Head of caudate nucleus (tissue), 42 donors: Measurements from ENCODE around the gene TBL1XR1.

Experiments used
- DNase-seq, 42 donors: peaks; one replicate each; pipeline versions ENCODE4 v3.0.0 to v3.0.0-alpha.2; 2020 to 2021; ENCODE audit warnings: mixed read lengths in 7 of 42
- intact Hi-C: fragments of 100-400 bp; cut with DNase I; formaldehyde crosslinking; loops from one replicate; pipeline ENCODE4 v1.15.0; 2022

TBL1XR1 gene

DNA sequence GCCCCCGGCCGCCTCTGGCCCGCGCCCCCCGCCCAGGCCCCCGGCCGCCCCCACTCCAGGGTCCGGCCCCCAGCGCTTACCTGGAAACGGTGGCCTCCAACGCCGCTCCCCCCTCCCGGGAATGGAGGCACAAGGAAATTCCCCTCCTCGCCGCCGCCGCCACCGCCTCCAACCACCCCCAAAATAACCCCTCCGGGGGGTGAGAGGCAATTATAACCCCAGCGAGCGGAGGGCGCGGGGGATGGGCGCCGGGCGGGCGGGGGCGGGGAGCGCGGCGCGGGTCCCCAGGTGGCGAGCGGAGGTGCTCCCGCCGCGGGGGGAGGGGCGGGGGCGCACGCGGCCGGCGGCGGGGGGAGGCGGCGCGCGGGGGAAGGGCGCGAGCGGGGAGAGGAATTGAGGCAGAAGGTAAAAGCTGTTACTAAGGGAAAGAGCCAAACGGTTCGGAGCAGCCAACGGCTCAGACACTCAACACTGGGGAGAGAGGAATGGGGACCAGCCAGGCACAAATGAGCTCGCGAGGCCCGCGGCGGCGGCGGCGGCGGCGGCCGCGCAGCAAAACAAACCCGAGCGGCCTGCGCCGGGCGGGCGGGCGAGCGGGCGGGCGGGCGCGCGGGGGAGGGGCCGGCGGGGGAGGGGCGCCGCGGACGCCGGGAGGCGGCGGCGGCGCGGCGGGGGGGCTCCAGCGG, at the start of gene TBL1XR1:
Gene TBL1XR1, minus strand, starts transcription at position 442 of the 686 bp plus-strand sequence. CDS start 132,505 bp downstream, outside the sequence.
- intact Hi-C loops, result loop anchor here (1.0 to 10.0 kb wide), 3 partner anchors 144 to 298 kb away; no protein-coding TSS in a partner anchor
- peak; percentile 88 to 98 (median 94) for DNase-seq

DNA sequence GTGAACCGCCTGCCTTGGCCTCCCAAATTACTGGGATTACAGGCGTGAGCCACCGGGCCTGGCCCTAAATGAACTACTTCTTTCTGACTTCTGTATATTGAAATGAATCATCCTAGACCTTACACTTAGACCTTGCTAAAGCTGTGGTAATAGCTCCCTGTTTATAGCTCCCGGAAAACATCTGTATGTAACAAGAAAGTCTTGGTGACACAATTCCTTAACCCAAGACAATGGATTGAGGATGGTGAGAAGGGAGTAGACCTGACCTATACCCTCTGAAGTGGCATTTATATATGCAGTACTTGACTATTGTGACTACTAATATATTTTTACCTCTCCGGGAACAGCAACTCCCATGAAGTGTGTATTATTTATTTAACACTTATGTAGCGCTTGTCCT, 48.0 kb upstream of the TBL1XR1 start:
- intact Hi-C loops, result no loop called here
- no peak for DNase-seq

DNA sequence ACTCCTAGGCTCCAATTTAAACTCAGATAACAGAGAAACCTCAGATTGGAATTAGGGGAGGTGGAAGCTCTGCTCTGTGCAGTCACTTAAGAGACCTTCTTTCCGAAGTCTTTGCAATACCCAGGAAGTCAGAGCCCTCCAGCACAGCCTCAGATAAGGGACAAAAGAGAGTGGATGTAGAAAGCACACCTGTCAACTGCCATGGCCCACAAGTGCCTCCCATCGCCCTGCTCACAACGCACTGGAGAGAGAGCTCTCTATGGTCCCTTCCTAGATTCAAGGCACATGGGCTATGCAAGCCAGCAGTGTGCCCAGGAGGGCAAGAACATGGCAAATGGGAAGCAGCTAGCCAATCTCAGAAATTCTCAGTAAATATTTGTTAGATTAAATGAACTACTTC, 47.3 kb upstream of the TBL1XR1 start:
- peak in 1 of 42 donors; percentile 13 for DNase-seq
- intact Hi-C loops, result no loop called here

DNA sequence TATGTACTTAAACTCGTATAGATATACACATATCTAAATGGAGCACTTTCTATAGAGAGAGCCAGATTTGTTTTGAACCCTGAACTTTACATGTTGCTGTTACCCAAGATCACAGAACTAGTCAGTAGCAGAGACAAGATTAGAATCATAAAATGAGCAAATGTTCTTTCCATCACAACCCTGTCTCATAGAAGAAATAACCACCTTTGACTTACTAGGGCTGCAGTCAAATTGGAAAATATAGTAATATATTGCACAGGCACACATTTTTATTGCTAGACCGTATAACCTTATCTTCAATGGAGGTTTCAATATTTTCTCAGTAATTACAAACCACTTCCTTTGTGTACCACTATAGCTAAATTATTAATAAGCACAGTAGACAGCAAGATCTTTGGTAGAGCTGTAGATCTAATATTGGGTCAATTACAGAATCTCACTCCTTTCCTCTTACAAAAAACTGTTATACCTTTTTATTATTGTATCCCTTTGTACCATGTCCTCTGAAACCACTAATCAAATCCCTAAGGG, 41.5 kb upstream of the TBL1XR1 start:
- intact Hi-C loops, result no loop called here
- no peak for DNase-seq

DNA sequence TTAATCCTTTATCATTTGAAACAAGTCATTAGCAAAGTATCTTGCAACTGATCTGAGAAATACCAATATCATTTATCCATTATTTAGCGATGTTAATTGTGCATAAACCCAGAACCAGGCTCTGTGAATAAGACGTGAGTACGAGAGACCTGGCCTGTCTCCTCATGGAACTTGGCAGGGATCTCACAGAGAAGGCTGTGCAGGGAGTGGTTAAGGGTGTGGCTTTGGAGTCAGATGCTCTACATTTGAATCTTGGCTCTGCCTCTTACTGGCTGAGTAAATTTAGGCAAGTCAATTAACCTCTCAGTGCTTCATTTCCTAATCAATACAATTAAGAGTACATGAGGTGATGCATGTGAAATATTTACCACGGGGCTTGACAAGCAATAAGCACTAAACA, 39.9 kb upstream of the TBL1XR1 start:
- intact Hi-C loops, result no loop called here
- DNase-seq, result peak in 1 of 42 donors; percentile 14

DNA sequence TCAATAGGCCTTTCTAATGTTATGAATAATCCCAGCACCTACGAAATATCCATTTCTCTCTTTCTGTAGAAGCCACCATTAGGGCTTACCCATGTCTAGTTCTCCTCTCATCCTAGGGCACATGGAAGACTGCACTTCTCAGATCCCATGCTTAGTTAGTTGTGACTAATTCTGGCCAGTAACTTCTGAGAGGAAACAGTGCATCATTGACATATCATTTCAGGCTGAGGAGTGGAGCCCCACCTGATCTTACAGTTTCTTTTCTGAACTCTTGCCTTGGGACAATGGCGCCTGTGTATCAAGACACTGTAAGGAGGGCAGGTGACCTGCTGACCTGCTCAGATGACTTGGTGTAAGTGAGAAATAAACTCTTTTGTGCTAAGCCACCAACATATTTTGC, 39.4 kb upstream of the TBL1XR1 start:
- DNase-seq, result peak in 1 of 42 donors; percentile 20

DNA sequence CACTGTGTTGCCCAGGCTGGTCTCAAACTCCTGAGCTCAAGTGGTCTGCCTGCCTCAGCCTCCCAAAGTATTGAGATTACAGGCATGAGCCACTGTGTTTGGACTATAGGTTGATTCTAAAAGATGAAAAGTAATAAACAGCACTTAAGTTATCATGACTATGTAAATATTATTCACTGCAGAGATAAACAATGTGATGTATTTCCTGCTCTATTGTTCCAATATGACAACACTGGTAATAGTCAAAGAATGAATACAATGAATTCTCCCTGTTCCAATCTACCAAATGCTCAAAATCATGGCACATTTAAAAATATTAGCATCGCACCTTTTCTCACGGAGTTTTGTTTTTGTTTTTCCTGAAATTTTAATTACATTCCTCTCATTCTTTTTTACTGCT, 36.8 kb upstream of the TBL1XR1 start:
- no peak for DNase-seq
- intact Hi-C loops, result no loop called here

More for the DNA sequence above, 39.4 kb upstream of the TBL1XR1 start:
- intact Hi-C loops, result no loop called here

DNA sequence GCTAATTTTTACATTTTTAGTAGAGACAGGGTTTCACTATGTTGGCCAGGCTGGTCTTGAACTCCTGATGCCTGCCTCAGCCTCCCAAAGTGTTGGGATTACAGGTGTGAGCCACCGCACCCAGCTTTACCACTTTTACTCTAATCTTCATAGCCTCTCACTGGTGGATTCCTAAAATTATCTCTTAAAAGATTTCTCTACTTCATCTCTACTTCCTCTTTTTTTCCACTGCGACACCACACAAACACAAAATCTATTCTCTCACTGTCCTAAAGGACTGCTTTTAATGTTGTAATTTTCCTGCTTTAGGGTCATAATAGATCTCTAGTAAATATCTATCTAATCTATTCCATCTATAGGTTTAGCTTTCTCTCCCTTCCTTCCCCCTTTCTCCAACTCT, 34.0 kb upstream of the TBL1XR1 start:
- intact Hi-C loops, result no loop called here
- peak in 1 of 42 donors; percentile 9 for DNase-seq

DNA sequence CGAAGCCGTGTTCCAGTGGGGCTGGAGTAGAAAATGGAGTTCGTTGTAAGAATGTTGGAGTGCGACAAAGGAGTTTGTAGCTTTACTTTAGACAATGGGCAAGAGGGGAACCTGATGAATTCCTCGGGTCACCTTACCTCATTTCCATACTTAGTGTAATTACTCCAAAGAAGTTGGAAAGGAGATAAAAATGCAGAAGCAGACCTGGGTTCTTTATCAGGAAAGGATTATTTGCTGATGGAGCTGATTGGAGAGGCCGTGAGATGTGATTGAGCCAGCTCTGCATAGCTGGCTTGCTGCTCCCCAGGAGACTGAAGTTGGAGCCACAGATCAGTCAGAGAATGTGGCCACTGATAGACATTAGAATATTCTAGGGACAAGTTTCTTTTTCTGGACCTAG, 33.4 kb upstream of the TBL1XR1 start:
- DNase-seq, result peak in 1 of 42 donors; percentile 27
- intact Hi-C loops, result no loop called here

DNA sequence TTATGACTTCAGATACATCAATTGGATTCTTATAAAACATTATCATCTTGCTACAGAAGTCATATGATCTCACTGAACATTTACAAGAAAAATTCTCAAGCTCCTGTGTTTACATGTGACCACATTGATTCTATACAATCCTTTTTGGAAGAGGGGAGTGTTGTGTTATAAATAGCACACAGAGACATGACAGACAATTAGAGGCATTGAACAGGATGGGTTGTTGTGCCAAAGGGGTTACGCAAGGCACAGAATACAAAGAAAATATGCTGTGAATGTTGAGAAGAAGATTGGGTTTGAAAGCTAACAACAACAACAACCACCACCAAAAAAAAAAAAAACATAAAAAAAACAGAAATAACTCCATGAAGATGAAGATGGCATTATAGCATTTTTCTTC, 32.5 kb upstream of the TBL1XR1 start:
- DNase-seq, result peak in 1 of 42 donors; percentile 18
- intact Hi-C loops, result no loop called here

DNA sequence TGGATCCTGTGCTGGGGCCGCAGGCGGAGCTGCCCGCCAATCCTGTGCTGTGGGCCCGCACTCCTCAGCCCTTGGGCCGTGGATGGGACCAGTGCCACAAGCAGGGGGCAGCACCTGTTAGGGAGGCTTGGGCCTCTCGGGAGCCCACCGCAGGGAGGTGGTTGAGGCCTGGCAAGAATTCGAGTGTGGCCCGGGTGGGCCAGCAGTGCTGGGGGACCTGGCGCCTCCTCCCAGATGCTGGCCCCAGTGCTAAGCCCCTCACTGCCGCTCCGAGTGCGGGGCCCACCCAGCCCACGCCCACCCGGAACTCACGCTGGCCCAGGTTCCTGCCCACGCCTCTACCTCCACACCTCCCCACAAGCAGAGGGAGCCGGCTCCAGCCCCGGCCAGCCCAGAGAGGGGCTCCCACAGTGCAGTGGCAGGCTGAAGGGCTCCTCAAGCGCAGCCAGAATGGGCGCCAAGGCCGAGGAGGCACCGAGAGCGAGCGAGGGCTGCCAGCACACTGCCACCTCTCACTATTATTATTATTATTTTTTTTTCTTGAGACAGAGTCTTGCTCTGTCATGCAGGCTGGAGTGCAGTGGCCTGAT, 31.4 kb upstream of the TBL1XR1 start:
- DNase-seq, result peak in 1 of 42 donors; percentile 25
- intact Hi-C loops, result no loop called here

DNA sequence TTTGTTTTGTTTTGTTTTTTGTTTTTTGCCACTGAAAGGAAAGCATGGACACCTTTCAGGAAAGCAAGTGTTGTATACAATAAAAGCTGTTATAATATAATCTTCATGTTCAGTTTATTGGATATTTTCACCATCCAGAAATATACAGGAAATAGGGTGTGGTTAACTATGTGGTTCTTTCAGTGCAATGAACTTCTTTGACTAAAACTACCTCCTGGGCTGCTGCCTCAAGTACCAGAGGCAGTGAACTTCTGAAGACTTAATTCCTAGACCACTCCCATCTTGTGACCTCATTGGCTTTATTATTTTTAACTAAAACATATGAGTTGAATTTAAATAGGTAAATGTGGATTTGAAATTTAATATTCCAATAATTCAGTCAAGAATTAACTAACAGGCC, 27.1 kb upstream of the TBL1XR1 start:
- no peak for DNase-seq
- intact Hi-C loops, result no loop called here

DNA sequence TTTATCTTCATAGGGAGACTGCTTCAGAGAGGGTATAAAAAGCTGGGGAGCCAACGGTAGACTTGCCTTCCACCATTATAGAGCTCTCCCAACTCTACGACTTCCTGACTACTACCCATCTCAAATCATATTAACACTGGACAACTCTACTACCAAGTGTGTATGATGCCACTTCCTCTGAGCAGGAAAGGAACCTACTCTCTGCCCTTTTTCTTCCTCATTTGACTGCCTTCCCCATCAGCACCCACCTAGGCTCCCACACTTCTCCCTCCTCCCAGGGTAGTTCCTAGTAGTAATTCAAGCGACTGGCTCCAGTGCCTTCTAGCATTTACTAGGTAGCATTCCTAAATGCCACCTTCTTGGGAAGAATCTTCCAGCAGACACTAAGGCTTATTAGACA, 24.5 kb upstream of the TBL1XR1 start:
- intact Hi-C loops, result no loop called here
- no peak for DNase-seq

DNA sequence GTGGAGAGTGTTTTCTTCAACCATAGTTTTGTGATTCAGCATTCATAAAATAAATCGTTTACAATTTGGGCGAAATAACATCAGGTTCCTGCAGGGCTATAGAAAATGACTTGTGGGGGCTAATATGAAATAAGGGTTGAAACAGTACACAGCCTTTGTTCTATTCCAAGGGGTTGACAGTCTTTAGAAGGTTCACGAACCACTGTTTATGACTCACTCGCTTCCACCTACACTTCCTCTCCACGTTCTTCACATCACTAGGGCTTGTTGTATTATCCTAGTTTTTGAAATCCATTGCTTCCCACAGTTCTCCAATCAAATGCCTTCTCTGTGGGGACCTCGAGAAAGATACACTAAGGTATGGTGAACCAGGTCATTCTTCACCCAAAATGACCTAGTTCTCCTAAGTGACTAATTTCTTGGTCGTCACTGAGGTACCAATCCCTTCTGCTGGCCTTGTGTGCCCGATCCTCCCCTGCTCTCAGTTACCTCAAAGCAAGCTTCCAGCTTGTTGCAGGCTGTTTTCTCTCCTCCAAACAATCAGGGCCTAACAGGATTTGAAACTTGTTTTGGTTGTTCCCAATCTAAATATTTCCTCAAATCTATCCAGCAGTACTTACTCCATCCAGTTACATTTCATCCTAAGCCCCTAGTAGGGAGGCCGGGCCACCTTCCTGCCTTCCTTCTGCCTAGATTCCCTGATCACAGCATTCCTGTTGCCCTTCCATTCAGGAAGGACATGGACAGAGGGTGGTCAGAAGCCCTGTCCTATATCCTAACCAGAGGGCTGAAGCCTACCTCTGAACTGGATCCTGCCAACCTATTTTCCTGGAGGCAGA, 23.1 kb upstream of the TBL1XR1 start:
- intact Hi-C loops, result no loop called here
- peak in 11 of 42 donors; percentile 25 to 61 (median 32) for DNase-seq

DNA sequence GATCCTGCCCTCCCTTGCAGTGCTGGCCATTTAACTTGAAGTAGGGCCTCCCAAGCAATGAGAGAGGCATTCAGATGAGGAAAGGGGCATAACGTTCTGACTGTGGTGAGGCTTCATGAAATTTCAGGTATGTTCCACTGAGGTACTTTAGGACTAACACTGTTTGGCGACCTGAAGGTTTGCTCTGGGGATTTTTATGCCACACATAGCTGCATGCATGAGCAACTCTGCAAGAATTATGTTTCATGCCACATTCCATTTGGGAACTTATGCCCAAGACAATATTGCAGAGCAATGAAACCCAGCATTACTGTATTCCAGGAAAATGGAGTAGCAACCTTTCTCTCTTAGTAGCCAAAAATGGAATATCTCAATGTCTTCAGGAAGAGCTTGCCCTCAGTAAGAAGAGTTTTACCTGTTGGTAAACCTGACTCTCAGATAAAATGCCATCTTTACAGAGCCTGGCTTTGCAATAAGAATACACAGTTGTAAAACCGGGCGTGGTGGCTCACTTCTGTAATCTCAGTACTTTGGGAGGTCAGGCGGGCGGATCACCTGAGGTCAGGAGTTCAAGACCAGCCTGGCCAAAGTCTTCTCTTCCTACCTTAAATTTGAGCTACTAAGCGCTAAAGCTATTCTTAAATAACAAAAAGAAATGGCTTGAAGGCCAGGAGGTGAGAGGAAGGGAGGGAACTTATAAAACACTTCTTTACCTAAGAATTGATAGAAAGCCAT, 16.7 kb upstream of the TBL1XR1 start:
- intact Hi-C loops, result no loop called here
- DNase-seq, result no peak

DNA sequence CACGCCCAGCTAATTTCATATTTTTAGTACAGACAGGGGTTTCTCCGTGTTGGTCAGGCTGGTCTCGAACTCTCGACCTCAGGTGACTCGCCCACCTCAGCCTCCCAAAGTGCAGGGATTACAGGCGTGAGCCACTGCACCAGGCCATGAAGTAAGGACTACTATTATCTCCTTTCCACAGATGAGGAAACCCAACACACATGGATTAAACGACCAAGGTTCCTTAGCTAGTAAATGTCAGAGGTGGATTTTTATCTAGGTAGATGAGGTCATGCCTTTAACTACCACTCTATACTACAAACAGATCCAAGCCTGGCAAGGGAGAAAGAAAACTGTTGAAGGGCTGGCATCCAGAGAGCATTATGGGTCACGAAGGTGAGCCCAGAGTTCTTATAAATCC, 15.5 kb upstream of the TBL1XR1 start:
- no peak for DNase-seq
- intact Hi-C loops, result no loop called here

DNA sequence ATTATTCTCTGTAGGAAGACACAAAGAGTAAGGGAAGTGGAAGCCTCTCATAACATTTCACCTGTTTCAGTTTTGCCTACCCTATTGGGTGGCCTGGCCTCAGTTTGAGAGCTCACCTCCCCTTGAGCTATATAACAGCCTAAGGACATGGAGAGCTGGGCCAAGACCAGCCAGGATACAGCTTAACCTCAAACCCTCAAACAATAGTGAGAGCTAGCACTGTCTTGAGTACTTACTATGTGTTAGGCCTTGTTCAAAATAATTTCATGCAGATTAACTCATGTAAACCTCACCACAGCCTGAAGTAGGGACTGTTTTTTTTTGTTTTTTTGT, 15.0 kb upstream of the TBL1XR1 start:
- intact Hi-C loops, result no loop called here
- no peak for DNase-seq

DNA sequence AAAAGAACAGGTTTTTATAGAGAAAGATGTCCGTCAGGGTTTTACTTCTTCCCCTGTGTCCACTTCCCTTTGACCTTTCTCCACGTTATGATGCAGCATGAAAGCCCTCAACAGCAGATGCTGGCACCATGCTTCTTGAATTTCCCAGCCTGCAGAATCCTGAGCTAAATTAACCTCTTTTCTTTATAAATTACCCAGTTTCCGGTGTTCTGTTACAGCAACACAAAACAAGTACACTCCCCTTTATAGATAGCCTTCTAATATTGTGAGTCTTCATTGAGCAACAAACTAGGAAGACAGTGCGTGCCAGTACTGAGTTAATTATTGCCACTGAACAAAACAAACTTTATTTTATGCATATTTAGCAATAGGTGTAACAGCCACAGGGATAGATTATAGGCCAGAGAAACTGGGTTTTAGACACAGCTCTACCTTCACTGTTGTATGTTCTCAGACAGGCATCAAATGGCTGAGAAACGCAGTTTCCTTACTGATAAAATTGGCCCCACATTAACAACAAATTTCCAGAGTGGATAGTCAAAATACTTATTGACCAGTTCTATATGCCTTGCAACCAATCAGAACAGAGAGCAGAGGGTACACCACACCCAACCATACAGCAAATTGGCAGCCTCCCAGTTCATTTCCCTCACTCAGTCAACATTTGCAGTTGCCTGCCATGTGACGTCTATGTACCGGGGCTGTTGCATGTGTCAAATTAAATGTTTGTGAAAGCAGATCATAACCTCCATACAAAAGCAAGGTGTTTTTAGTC, 14.4 kb upstream of the TBL1XR1 start:
- intact Hi-C loops, result no loop called here
- no peak for DNase-seq
